D721Med (cell line): Measurements from ENCODE around the gene CYP26B1.

Source experiments
- DNase-seq: peaks from one replicate; pipeline ENCODE4 v3.0.0; 2011; ENCODE audit warnings: low spot score; ENCODE audit not compliant: insufficient read length
- FAIRE-seq: peaks from 2 replicates; lab custom pipeline; 2011; peaks lifted over from hg19 to GRCh38; lab: Jason Lieb, UNC
- TF ChIP-seq, protein P1 (sequence below): IDR thresholded peaks from 2 replicates; pipeline ENCODE4 v1.5.1; 2012; ENCODE audit warnings: mild to moderate bottlenecking, control low read depth; ENCODE audit not compliant: insufficient read depth; ENCODE audit errors: missing control alignments

The CYP26B1 gene

DNA sequence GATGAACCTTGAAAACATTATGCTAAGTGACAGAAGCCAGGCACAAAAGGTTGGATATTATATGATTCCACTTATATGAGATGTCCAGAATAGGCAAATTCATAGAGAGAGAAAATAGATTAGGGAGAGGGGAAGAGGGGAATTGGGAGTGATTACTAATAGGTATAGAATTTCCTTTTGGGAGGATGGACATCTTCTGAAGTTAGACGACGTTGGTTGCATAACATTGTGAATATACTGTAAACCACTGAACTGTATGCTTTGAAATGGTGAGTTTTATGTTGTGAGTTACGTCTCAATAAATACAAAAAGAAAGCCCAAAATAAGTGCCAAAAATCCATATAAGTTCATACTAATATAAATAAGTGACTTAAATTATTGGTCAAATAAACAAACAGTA, 18.6 kb upstream of the CYP26B1 start:
- TF ChIP-seq, protein P1, sequence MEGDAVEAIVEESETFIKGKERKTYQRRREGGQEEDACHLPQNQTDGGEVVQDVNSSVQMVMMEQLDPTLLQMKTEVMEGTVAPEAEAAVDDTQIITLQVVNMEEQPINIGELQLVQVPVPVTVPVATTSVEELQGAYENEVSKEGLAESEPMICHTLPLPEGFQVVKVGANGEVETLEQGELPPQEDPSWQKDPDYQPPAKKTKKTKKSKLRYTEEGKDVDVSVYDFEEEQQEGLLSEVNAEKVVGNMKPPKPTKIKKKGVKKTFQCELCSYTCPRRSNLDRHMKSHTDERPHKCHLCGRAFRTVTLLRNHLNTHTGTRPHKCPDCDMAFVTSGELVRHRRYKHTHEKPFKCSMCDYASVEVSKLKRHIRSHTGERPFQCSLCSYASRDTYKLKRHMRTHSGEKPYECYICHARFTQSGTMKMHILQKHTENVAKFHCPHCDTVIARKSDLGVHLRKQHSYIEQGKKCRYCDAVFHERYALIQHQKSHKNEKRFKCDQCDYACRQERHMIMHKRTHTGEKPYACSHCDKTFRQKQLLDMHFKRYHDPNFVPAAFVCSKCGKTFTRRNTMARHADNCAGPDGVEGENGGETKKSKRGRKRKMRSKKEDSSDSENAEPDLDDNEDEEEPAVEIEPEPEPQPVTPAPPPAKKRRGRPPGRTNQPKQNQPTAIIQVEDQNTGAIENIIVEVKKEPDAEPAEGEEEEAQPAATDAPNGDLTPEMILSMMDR, result no peak
- DNase-seq, result no peak
- no peak for FAIRE-seq

DNA sequence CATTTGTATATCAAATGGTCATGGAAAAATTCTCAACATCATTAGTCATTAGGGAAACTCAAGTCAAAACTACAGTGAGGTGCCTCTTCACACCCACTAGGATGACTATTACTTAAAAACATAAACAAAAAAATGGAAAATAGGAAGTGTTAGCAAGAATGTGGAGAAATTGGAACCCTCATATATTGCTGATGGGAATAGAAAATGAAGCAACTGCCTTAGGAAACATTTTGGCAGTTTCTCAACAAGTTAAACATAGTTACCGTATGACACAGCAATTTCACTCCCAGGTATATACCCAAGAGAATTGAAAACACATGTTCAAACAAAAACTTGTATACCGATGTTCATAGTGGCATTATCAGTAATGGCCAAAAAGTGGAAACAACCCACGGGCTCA, 18.1 kb upstream of the CYP26B1 start:
- TF ChIP-seq, protein P1, result no peak
- no peak for DNase-seq
- no peak for FAIRE-seq

DNA sequence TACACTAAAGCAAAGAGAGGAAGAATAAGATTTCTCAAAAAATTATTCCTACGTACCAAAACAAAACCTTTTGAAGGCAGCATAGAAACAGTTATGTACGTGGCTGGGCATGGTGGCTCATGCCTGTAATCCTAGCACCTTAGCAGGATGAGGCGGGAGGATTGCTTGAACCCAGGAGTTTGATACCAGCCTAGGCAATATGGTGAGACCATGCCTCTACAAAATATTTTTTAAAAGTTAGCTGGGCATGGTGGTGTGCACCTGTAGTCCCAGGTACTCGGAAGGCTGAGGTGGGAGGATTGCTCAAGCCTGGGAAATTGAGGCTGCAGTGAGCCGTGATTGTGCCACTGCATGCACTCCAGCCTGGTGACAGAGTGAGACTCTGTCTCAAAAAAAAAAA, 14.9 kb upstream of the CYP26B1 start:
- DNase-seq, result no peak
- FAIRE-seq, result no peak
- TF ChIP-seq, protein P1, result no peak

DNA sequence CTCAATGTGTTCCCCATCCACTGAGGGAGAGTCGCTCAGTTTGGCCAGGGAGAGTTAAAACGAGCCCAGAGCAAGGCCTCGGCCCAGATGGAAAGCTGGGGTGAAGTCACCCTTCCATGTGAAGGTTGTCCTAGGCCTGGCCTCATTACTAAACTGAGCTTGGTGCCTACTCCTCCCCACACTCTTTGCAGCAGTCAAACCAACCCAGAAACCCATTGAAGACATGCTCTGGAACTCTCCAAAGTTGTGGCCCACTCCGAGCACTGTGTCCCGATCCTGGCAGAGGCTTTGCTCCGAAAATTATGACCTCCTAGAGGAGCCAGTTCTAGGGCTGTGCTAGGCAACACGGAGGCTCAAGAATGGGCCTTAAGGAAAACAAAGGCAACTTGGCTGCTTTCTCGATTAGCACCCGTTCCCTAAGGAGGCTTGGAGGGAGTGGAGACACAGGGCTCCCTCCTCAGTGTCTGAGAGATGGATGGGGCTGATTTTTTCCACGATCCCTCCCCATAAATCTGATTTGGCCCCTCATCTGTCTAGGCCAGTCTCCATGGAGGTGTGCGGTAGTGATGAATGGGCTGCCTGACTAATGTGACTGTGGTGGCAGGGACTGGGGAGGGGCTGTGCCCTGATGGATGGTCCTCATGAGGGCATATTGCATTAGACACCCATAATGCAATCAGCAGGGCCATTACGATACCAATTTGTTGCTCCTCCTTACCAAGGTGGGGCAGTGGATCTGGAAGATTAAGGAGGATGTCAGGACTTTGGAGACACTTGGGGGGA, 11.7 kb upstream of the CYP26B1 start:
- FAIRE-seq (no peak), DNase-seq (no peak)
- TF ChIP-seq, protein P1, result no peak

DNA sequence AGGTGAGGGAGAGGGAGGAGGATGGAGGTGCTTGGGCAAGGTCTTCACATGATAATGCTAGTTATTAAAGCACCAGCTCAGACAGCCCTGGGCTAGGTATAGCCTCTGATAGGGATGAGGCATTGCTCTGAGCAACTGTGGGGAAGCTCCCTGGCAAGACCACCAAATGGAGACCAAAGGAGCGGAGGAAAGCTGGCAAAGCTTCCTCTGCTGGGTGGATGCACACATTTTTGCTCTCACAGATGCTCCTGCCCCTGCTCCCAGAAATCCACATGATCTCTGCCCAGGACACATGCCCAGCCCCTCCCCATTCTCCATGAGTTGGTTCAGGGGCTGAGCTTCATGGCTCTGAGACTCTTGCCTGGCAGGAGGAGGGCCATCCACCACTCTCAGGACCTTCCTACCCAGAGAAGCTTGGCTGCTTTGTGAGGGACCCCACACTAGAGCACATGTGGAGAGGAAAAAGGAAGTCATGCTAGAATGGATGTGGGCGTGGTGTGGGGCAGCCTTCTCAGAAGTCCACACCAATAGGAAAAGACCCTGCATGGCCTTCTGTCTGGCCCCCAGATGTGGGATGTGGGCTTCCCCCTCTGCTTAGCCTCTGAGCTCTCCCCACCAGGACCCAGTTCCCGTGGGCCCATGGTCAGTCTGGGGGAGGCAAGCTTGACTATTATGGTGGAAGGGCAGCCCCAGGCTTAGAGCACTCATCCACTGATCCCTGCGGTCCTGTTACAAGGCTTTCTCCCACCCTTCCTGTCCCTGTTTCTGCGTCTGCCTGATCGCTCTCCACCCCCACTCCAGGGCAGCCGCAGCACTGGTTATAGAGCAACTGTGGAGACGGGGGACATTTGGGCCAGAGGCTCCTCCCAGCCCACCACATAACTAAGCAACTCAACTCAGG, 10.5 kb upstream of the CYP26B1 start:
- TF ChIP-seq, protein P1, result no peak
- FAIRE-seq (no peak), DNase-seq (no peak)

DNA sequence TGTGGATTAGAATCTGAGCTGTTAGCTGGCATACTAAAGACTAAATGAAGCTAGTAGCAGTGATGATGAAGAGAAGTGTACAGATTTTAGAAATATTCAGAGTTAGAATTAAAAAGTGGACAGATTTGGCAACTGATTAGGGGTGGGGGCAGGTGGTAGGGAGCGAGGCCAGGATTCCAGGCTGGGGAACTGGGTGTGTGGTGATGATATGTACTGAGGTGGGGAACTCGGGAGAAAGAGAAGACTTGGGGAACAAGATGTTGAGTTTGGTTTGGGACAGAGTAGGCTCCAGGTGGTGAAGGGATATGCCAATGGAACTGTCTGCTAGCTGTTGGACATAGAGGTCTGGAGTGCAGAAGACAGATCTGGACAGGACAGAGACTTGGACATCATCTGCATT, 9.2 kb upstream of the CYP26B1 start:
- DNase-seq (no peak), FAIRE-seq (no peak)
- TF ChIP-seq, protein P1, result no peak

DNA sequence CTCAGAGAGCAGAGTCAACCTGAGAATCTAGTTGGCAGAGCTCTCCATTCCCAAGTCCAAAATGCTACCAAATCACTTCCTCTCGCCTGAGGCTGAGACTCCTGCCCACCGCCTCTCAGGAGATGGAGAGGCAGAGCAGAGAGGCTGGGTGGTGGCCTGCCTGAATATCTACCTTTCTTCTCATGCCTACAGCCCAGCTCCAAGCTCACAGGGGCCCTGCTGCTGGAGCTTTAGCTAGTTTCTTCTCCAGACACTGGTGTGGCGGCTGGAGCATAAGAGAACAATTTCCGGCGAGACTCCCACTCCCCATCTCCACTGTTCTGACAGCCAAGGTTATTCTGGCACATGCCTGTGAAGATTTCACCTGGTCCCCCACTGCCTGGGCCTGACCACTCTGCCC, 8.1 kb upstream of the CYP26B1 start:
- FAIRE-seq (no peak), DNase-seq (no peak)
- TF ChIP-seq, protein P1, result no peak
